Measurements from ENCODE around the gene TCL1B.

DNA sequence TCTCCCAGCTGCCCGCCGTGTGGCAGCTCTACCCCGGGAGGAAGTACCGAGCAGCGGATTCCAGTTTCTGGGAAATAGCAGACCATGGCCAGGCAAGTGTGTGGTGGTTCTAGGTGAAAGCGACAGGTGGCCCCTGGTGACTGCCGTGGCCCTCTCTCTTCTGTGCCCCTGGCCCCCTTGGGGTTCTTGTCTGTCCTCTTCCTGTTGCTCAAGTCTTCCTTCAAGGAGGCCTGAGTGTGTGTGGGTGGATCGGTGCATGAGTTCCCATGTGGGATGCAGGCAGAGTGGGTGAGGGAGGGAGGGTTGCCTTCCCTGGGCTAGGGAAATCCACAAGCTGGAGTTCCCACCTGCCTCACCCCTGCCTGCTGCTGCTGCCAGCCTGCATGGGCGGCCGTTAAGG, 4.6 kb downstream of the TCL1B start:
- TF ChIP-seq POLR2A (IDR thresholded peaks at IDR 0.05; ENCODE audit: low read depth, low read length) = no peak
- no peak for TF ChIP-seq CTCF (IDR thresholded peaks at IDR 0.05; ENCODE audit: extremely low read depth in 1 of 2, insufficient read depth in 1 of 2, low read depth in 1 of 2, low read length in 2 of 2)
- no peak for TF ChIP-seq EZH2 (IDR thresholded peaks at IDR 0.05; ENCODE audit: borderline replicate concordance, low read depth, low read length, severe bottlenecking)
- TF ChIP-seq JUN (IDR thresholded peaks at IDR 0.05; ENCODE audit: borderline replicate concordance, insufficient read depth, insufficient read length, low read depth) = no peak
- TF ChIP-seq POLR2AphosphoS5 (IDR thresholded peaks at IDR 0.05; ENCODE audit: insufficient read depth, low read depth, low read length) = no peak

Data from endothelial cell of umbilical vein (primary cell).